Measurements from ENCODE around the gene SF3B6. TPM values are rescaled to one million over a fixed set of nuclear protein-coding genes. Genes with fewer than 3 reads are reported as not detected.

The SF3B6 gene
- total and polyA plus RNA-seq, 9 of the 15 experiments (the other 6 are each of a cell fraction or from before 2014, with no cell fraction given): 146 to 591 (median 295) TPM

DNA sequence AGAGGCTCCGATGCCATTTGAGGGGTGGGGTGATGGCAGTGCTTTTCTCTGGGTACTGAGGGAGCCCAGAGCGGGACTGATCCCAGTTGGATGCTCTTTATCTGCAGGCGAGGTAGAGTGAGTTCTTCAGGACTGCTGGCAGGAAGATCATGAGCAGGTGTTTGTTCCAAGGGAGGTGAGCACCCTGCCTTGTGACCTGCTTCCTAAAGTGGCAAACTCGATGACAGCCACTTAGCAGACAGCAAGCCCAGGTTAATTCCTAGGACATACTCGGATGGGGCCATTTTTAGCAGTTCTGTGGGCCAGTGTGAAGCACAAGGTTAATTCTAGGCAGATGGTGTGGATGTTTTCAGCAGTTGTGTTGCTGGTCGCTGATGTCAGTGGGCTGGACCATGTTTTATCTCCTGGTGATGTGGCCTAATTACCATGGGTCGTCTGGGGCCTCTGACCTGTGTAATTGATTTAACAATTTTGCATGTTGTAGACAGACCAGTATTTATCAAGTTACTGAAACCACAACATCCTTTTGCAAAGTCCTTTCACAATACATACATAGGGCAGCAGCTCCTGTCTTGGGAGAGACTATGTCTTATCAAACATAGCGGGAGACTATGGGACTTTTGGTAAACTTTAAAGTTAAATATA is 21.6 kb downstream of the SF3B6 start:
- POLR2A ChIA-PET: no interaction called here
- Histone ChIP-seq H4K20me1 (replicated peaks; ENCODE audit: control insufficient read depth, insufficient read depth, low read length) (no peaks in the 10 kb centered on the region; the same call in 1 of the 2 replicates), H3K9ac (ENCODE audit: insufficient read depth in 1 of 2, low read depth in 2 of 2, low read length in 2 of 2) (no peak overlapping the region), H3K36me3 (ENCODE audit: control insufficient read depth, insufficient read depth, low read length) (no peaks in the 10 kb centered on the region), H3K79me2 (ENCODE audit: control insufficient read depth, insufficient read depth, low read length) (no peaks in the 10 kb centered on the region), H3K9me1 (ENCODE audit: control insufficient read depth, insufficient read depth, low read length) (no peaks in the 10 kb centered on the region), H2AFZ (ENCODE audit: low read depth, low read length) (no peak overlapping the region), H3K9me3 (replicated peaks; ENCODE audit: control insufficient read depth, insufficient read depth, low read depth, low read length) (no peaks in the 10 kb centered on the region), H3K4me3 (no peak overlapping the region), H3K27ac (ENCODE audit: extremely low read depth, low read depth, low read length) (no peak overlapping the region), H3K27me3 (ENCODE audit: control insufficient read depth in 2 of 2, insufficient read depth in 2 of 2, low read length in 2 of 2) (peaks cover 10 to 11% of the 10 kb centered on the region in 2 experiments; a peak in 4 of 5 replicates), H3K4me2 (ENCODE audit: insufficient read depth, low read length) (no peak overlapping the region), H3K4me1 (replicated peaks in 1 of 2; ENCODE audit: control insufficient read depth in 2 of 2, insufficient read depth in 2 of 2, low read length in 2 of 2) (peaks cover 0 to 10% of the 10 kb centered on the region in 2 experiments; a peak in 2 of 5 replicates)
- 6% methylated on average over 8 of the region's 8 CpGs for WGBS (ENCODE audit: insufficient coverage, low coverage, missing lambda C conversion rate)
- BruUV-seq (replicated peaks): no TSS peak
- in situ Hi-C loops (cut with MboI): no loop called here
- FAIRE-seq (no peak), DNase-seq (ENCODE audit: extremely low read depth in 1 of 4, low spot score in 3 of 4) (no peak), ATAC-seq (no peak; the same call in 2 of the 3 replicates)
- intact Hi-C loops (cut with micrococcal nuclease): no loop called here
- CTCF ChIA-PET (ENCODE audit: low intra/inter-chr PET ratio): no interaction called here
- TF ChIP-seq, protein P1, sequence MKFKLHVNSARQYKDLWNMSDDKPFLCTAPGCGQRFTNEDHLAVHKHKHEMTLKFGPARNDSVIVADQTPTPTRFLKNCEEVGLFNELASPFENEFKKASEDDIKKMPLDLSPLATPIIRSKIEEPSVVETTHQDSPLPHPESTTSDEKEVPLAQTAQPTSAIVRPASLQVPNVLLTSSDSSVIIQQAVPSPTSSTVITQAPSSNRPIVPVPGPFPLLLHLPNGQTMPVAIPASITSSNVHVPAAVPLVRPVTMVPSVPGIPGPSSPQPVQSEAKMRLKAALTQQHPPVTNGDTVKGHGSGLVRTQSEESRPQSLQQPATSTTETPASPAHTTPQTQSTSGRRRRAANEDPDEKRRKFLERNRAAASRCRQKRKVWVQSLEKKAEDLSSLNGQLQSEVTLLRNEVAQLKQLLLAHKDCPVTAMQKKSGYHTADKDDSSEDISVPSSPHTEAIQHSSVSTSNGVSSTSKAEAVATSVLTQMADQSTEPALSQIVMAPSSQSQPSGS (CRISPR knock-in tag; IDR thresholded peaks at IDR 0.05): no peak
- TF ChIP-seq ZBTB34 (CRISPR knock-in tag; IDR thresholded peaks at IDR 0.05): no peak
- TF ChIP-seq FIP1L1 (IDR thresholded peaks at IDR 0.05; ENCODE audit: low read depth, low read length, poor library complexity, severe bottlenecking): no peak
- TF ChIP-seq CEBPG (CRISPR knock-in tag; IDR thresholded peaks at IDR 0.05): no peak
- TF ChIP-seq CEBPG (tag; conservative IDR thresholded peaks at IDR 0.05 in 1 of 2, IDR thresholded peaks at IDR 0.05 in 1 of 2): peak in 1 of 2 experiments; percentile 52; a peak in 1 of 4 replicates

All from K562 (cell line).